Esophagus squamous epithelium (tissue), 5 donors: Measurements from ENCODE around the gene ZNF805. TPM values are rescaled to one million over a fixed set of nuclear protein-coding genes. Genes with fewer than 3 reads are reported as not detected.

Experiments
- DNase-seq: peaks from one replicate; lab custom pipeline; 2025; lab: John Stamatoyannopoulos, UW
- H3K27ac ChIP-seq, 4 donors: fragments of 200-600 bp; sonication (generic); one replicate each; pipeline ENCODE4 v1.5.1; 2016 to 2019; ENCODE audit warnings: mild to moderate bottlenecking in 1 of 4
- H3K27me3 ChIP-seq, 4 donors: fragments of 200-600 bp; sonication (generic); 1 replicate in 3 of 4; 2 replicates in 1 of 4; pipeline versions ENCODE4 v1.5.1 to v1.6.0; 2017 to 2021; ENCODE audit warnings: antibody characterized with exemption in 1 of 4
- H3K36me3 ChIP-seq, 3 donors: fragments of 200-600 bp; sonication (generic); one replicate each; pipeline ENCODE4 v1.5.1; 2016 to 2019
- H3K4me1 ChIP-seq, 3 donors: fragments of 200-600 bp; sonication (generic); one replicate each; pipeline ENCODE4 v1.5.1; 2017 to 2019
- H3K4me3 ChIP-seq, 4 donors: fragments of 200-600 bp; sonication (generic); 1 replicate in 3 of 4; 2 replicates in 1 of 4; pipeline ENCODE4 v1.5.1; 2016 to 2019; ENCODE audit warnings: mild to moderate bottlenecking in 2 of 4, moderate library complexity in 1 of 4
- H3K9me3 ChIP-seq, 3 donors: fragments of 200-600 bp; sonication (generic); one replicate each; pipeline ENCODE4 v1.5.1; 2016 to 2019
- POLR2A ChIP-seq, 4 donors: fragments of 450-650 bp; IDR thresholded peaks; one replicate each; pipeline ENCODE4 v1.6.1; 2017; ENCODE audit warnings: antibody characterized with exemption in 4 of 4, mild to moderate bottlenecking in 4 of 4, moderate library complexity in 3 of 4
- WGBS, 2 donors: methylation state at CpG; one replicate each; pipeline ENCODE4 v1.1.5; 2018; 5-methylcytosine and 5-hydroxymethylcytosine counted together
- intact Hi-C: fragments of 100-400 bp; cut with DNase I; formaldehyde crosslinking; loops from one replicate; pipeline ENCODE4 v1.15.0; 2022
- total RNA-seq, 4 donors: library from RNA; depleted of rRNA; stranded (reverse); fragments of >200 nt; gene quantifications; one replicate each; pipeline ENCODE4 v1.1.0, GENCODE V29; 2016
- TF ChIP-seq, protein P1 (sequence below), 6 experiments: fragments of 450-650 bp in 4 of 6; fragments of 200-600 bp in 2 of 6; sonication (generic) in 2 of 6; IDR thresholded peaks; one replicate each; pipeline ENCODE4 v1.5.1; 2016 to 2019; ENCODE audit warnings: antibody characterized with exemption in 6 of 6, mild to moderate bottlenecking in 4 of 6, moderate library complexity in 4 of 6
- donor health status: DM: yes; HTN: yes; CAD: no.

The ZNF805 gene
- total RNA-seq, 4 donors from 2014 or later: 6.5 to 16.6 (median 7.6) TPM

DNA sequence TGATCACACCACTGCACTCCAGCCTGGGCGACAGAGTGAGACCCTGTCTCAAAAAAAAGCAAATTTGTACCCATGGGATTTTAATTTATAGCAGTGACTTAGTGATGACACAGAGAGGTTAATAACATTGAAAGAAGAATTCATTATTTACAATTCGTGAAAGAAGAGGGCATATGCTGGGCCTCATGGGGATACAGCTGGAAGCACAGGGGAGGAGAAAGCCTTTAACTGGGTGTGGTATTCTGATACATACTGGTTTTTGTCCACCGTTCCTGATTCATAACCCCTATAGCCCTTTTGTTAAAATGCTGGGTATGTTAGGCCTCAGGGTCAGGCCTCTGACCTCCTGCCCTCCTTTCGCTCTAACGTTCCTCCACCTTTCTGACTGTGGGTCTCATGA is 38.3 kb upstream of the ZNF805 start:
- Histone ChIP-seq H3K4me3 (no peak overlapping the region), H3K4me1 (peaks cover 0 to 14% (median 0%) of the 10 kb centered on the region in 3 donors), H3K27me3 (no peaks in the 10 kb centered on the region), H3K9me3 (peaks cover 0 to 22% (median 6%) of the 10 kb centered on the region in 3 donors), H3K27ac (no peak overlapping the region), H3K36me3 (peaks cover 15 to 97% (median 16%) of the 10 kb centered on the region in 3 donors)
- WGBS, 2 donors: 87 to 89% methylated on average over 5 of the region's 5 CpGs
- intact Hi-C loops: no loop called here
- no peak for TF ChIP-seq POLR2A (IDR thresholded peaks at IDR 0.05)
- TF ChIP-seq, protein P1, sequence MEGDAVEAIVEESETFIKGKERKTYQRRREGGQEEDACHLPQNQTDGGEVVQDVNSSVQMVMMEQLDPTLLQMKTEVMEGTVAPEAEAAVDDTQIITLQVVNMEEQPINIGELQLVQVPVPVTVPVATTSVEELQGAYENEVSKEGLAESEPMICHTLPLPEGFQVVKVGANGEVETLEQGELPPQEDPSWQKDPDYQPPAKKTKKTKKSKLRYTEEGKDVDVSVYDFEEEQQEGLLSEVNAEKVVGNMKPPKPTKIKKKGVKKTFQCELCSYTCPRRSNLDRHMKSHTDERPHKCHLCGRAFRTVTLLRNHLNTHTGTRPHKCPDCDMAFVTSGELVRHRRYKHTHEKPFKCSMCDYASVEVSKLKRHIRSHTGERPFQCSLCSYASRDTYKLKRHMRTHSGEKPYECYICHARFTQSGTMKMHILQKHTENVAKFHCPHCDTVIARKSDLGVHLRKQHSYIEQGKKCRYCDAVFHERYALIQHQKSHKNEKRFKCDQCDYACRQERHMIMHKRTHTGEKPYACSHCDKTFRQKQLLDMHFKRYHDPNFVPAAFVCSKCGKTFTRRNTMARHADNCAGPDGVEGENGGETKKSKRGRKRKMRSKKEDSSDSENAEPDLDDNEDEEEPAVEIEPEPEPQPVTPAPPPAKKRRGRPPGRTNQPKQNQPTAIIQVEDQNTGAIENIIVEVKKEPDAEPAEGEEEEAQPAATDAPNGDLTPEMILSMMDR (IDR thresholded peaks at IDR 0.05): no peak
- no peak for DNase-seq

- Histone ChIP-seq H3K9me3 (peaks cover 0 to 38% (median 16%) of the 10 kb centered on the region in 3 donors), H3K4me1 (no peaks in the 10 kb centered on the region), H3K27ac (no peak overlapping the region), H3K36me3 (peaks cover 24 to 97% (median 37%) of the 10 kb centered on the region in 3 donors), H3K4me3 (no peak overlapping the region), H3K27me3 (no peaks in the 10 kb centered on the region)
- intact Hi-C loops: no loop called here
- 84 to 92% methylated on average over 4 of the region's 4 CpGs for whole genome bisulfite sequencing, 2 donors
- TF ChIP-seq, protein P1 (IDR thresholded peaks at IDR 0.05): no peak
- no peak for TF ChIP-seq POLR2A (IDR thresholded peaks at IDR 0.05)
- no peak for DNase-seq
Observed at GRCh38 chr19:57210381-57210780, 30.1 kb upstream of the ZNF805 start.

- WGBS, 2 donors: 82 to 100% methylated on average over 1 to 3 of the region's 7 CpGs
- no peak for TF ChIP-seq POLR2A (IDR thresholded peaks at IDR 0.05)
- TF ChIP-seq, protein P1 (IDR thresholded peaks at IDR 0.05): no peak
- H3K36me3 ChIP-seq: peaks cover 18 to 100% (median 31%) of the 10 kb centered on the region in 3 donors
Observed at GRCh38 chr19:57212109-57212508, 28.3 kb upstream of the ZNF805 start.

DNA sequence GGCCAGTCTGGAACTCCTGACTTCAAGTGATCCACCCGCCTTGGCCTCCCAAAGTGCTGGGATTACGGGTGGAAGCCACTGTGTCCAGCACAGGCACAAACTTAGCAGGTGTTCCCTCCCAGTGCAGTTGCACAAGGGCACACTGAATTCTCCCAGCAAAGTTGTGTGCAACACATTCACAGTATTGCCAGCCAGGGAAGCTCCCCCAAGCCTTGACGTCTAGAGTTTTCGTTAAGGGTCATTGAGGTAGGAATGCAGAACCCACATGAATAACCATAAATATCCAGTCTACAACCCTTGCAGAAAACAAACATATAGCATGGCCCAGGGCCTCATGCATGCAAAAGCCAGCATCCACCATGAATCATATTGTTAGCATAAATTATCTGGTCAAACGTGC is 12.9 kb upstream of the ZNF805 start:
- intact Hi-C loops: no loop called here
- no peak overlapping the region for H3K4me3 ChIP-seq
- no peak for TF ChIP-seq POLR2A (IDR thresholded peaks at IDR 0.05)
- TF ChIP-seq, protein P1 (IDR thresholded peaks at IDR 0.05): no peak
- no peaks in the 10 kb centered on the region for H3K4me1 ChIP-seq
- H3K36me3 ChIP-seq: no peaks in the 10 kb centered on the region
- H3K27ac ChIP-seq: no peak overlapping the region
- no peaks in the 10 kb centered on the region for H3K27me3 ChIP-seq
- no peaks in the 10 kb centered on the region for H3K9me3 ChIP-seq
- 73 to 83% methylated on average over 2 to 5 of the region's 5 CpGs for WGBS, 2 donors
- DNase-seq: no peak

More at GRCh38 chr19:57212109-57212508, 28.3 kb upstream of the ZNF805 start:
- DNase-seq: no peak
- Histone ChIP-seq H3K27me3 (no peaks in the 10 kb centered on the region), H3K27ac (no peak overlapping the region), H3K4me1 (no peaks in the 10 kb centered on the region), H3K4me3 (no peak overlapping the region), H3K9me3 (peaks cover 0 to 38% (median 16%) of the 10 kb centered on the region in 3 donors)
- intact Hi-C loops: no loop called here

DNA sequence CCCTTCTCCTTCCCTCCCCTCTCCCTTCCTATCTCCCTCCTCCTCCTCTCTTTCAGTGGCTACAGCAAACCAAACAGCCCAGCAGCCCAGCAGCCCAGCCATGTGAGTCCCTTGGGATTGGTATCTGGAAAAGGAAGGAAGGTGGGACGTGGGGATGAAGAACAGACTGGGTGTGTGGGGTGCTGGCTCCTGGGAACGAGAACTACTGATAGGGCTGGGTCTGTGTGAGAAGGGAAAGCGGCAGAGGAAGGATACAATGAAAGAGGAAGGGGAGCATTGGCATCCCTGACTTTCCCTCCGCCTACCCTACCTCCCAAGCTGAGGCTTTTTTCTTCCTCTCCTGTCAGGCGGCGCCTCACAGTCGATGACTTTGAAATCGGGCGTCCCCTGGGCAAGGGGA is 8.7 kb upstream of the ZNF805 start:
- Histone ChIP-seq H3K27me3 (no peaks in the 10 kb centered on the region), H3K27ac (no peak overlapping the region), H3K9me3 (no peaks in the 10 kb centered on the region), H3K4me3 (no peak overlapping the region), H3K4me1 (no peaks in the 10 kb centered on the region), H3K36me3 (no peaks in the 10 kb centered on the region)
- 73 to 75% methylated on average over 3 to 8 of the region's 9 CpGs for WGBS, 2 donors
- TF ChIP-seq POLR2A (IDR thresholded peaks at IDR 0.05): no peak
- TF ChIP-seq, protein P1 (IDR thresholded peaks at IDR 0.05): no peak
- intact Hi-C loops: no loop called here
- DNase-seq: no peak
